WTC11 (cell line): ENCODE data around the gene LIN7C. TPM values are rescaled to one million over a fixed set of nuclear protein-coding genes. Genes with fewer than 3 reads are reported as not detected.

Experiments used
- ATAC-seq: fragments of 200-7000 bp; cut with Tn5 transposase; 2 replicates; pipeline ENCODE4 v1.10.0; 2021; ENCODE audit warnings: mild to moderate bottlenecking, moderate library complexity
- CTCF ChIA-PET: fragments of 300-600 bp; sonication (Branson Sonifier 250); formaldehyde crosslinking; loops from one replicate; lab custom pipeline; 2021; ENCODE audit warnings: antibody characterized with exemption; lab: Charles Lee
- POLR2A ChIA-PET: fragments of 350-600 bp; sonication (Branson Sonifier 250); formaldehyde crosslinking; loops from one replicate; lab custom pipeline; 2021; ENCODE audit warnings: antibody characterized with exemption; lab: Charles Lee
- DNase-seq: peaks from one replicate; pipeline ENCODE4 v3.0.0; 2021; ENCODE audit warnings: low spot score
- H3K27ac Mint-ChIP-seq: 2 replicates; pipeline ENCODE4 v1.8.0; 2021; ENCODE audit warnings: mixed read lengths
- H3K27me3 Mint-ChIP-seq: 2 replicates; pipeline ENCODE4 v1.8.0; 2021; ENCODE audit warnings: low read depth, mild to moderate bottlenecking, moderate library complexity, mixed read lengths
- H3K36me3 Mint-ChIP-seq: 2 replicates; pipeline ENCODE4 v1.8.0; 2021; ENCODE audit warnings: mixed read lengths
- H3K4me1 Mint-ChIP-seq: 2 replicates; pipeline ENCODE4 v1.8.0; 2022; ENCODE audit warnings: mixed read lengths
- H3K4me3 Mint-ChIP-seq: 2 replicates; pipeline ENCODE4 v1.8.0; 2021; ENCODE audit warnings: mild to moderate bottlenecking, moderate library complexity, mixed read lengths
- H3K9me3 Mint-ChIP-seq: 2 replicates; pipeline ENCODE4 v1.8.0; 2021; ENCODE audit warnings: mixed read lengths
- ARID4B ChIP-seq: sonication (generic); formaldehyde crosslinking; IDR thresholded peaks from 2 replicates; pipeline ENCODE4 v1.8.0; 2023; ENCODE audit warnings: missing genetic modification reagents, mild to moderate bottlenecking, borderline replicate concordance
- ATF1 ChIP-seq: sonication (generic); formaldehyde crosslinking; IDR thresholded peaks from 2 replicates; pipeline ENCODE4 v1.8.1; 2023; ENCODE audit warnings: mild to moderate bottlenecking, moderate library complexity, missing genetic modification reagents
- CREM ChIP-seq: sonication (generic); formaldehyde crosslinking; IDR thresholded peaks from 2 replicates; pipeline ENCODE4 v1.8.1; 2022; ENCODE audit warnings: mild to moderate bottlenecking, missing genetic modification reagents, moderate library complexity
- EMX1 ChIP-seq: fragments of 250-450 bp; sonication (Bioruptor Pico); IDR thresholded peaks from 2 replicates; pipeline ENCODE4 v1.8.0; 2021; ENCODE audit warnings: mild to moderate bottlenecking
- FOXP4 ChIP-seq: sonication (generic); formaldehyde crosslinking; IDR thresholded peaks from 2 replicates; pipeline ENCODE4 v1.8.0; 2022; ENCODE audit warnings: mild to moderate bottlenecking, missing genetic modification reagents
- GABPB1 ChIP-seq: sonication (generic); formaldehyde crosslinking; IDR thresholded peaks from 2 replicates; pipeline ENCODE4 v1.8.1; 2023; ENCODE audit warnings: mild to moderate bottlenecking, missing genetic modification reagents
- GRHL2 ChIP-seq: fragments of 250-450 bp; sonication (Bioruptor Pico); IDR thresholded peaks from 2 replicates; pipeline ENCODE4 v1.8.0; 2022; ENCODE audit warnings: mild to moderate bottlenecking, moderate library complexity; ENCODE audit not compliant: insufficient replicate concordance, severe bottlenecking
- JAZF1 ChIP-seq: fragments of 250-450 bp; sonication (Bioruptor Pico); IDR thresholded peaks from 2 replicates; pipeline ENCODE4 v1.9.0; 2021; ENCODE audit warnings: moderate library complexity, mild to moderate bottlenecking, inconsistent platforms
- KAT7 ChIP-seq: sonication (generic); formaldehyde crosslinking; IDR thresholded peaks from 2 replicates; pipeline ENCODE4 v1.8.1; 2023; ENCODE audit warnings: missing genetic modification reagents, mild to moderate bottlenecking, borderline replicate concordance
- MAX ChIP-seq: sonication (generic); formaldehyde crosslinking; IDR thresholded peaks from 2 replicates; pipeline ENCODE4 v1.8.0; 2022; ENCODE audit warnings: mild to moderate bottlenecking, missing genetic modification reagents
- MYBL2 ChIP-seq: sonication (generic); formaldehyde crosslinking; IDR thresholded peaks from 2 replicates; pipeline ENCODE4 v1.8.1; 2023; ENCODE audit warnings: mild to moderate bottlenecking, moderate library complexity, missing genetic modification reagents
- NFYB ChIP-seq: sonication (generic); formaldehyde crosslinking; conservative IDR thresholded peaks from 2 replicates; pipeline ENCODE4 v1.8.0; 2022; ENCODE audit warnings: low read depth, missing genetic modification reagents
- PRDM15 ChIP-seq: sonication (generic); formaldehyde crosslinking; IDR thresholded peaks from 2 replicates; pipeline ENCODE4 v1.8.0; 2022; ENCODE audit warnings: missing genetic modification reagents
- SP1 ChIP-seq: sonication (generic); formaldehyde crosslinking; conservative IDR thresholded peaks from 2 replicates; pipeline ENCODE4 v1.8.1; 2022; ENCODE audit warnings: missing genetic modification reagents
- TEAD4 ChIP-seq: sonication (generic); formaldehyde crosslinking; IDR thresholded peaks from 2 replicates; pipeline ENCODE4 v1.8.0; 2022; ENCODE audit warnings: mild to moderate bottlenecking, missing genetic modification reagents
- TP53 ChIP-seq: sonication (generic); formaldehyde crosslinking; IDR thresholded peaks from 2 replicates; pipeline ENCODE4 v1.8.1; 2023; ENCODE audit warnings: mild to moderate bottlenecking, missing genetic modification reagents
- ZNF138 ChIP-seq: sonication (generic); formaldehyde crosslinking; conservative IDR thresholded peaks from 2 replicates; pipeline ENCODE4 v1.8.1; 2022; ENCODE audit warnings: mild to moderate bottlenecking, moderate library complexity, missing genetic modification reagents
- ZNF232 ChIP-seq: sonication (generic); formaldehyde crosslinking; IDR thresholded peaks from 2 replicates; pipeline ENCODE4 v1.8.0; 2022; ENCODE audit warnings: mild to moderate bottlenecking, missing genetic modification reagents
- ZNF396 ChIP-seq: fragments of 250-450 bp; sonication (Bioruptor Pico); IDR thresholded peaks from 2 replicates; pipeline ENCODE4 v1.8.0; 2021; ENCODE audit warnings: mild to moderate bottlenecking, moderate library complexity, borderline replicate concordance
- ZNF416 ChIP-seq: fragments of 250-450 bp; sonication (Bioruptor Pico); IDR thresholded peaks from 2 replicates; pipeline ENCODE4 v1.9.0; 2021; ENCODE audit warnings: mild to moderate bottlenecking, inconsistent platforms
- total RNA-seq: library from RNA; stranded (reverse); gene quantifications from 3 replicates; pipeline ENCODE4 v1.2.3, GENCODE V29; 2021

The LIN7C gene
- total RNA-seq, 1 experiment from 2014 or later, result 39.4 TPM

GRCh38 chr11:27471589-27472397 lies 34.8 kb downstream of the LIN7C start:
- peak overlapping the region; percentile 31; the same call in 1 of the 2 replicates for H3K27ac Mint-ChIP-seq

GRCh38 chr11:27470826-27471588 lies 35.6 kb downstream of the LIN7C start:
- Mint-ChIP-seq H3K4me3 (peak overlapping the region; percentile 83), H3K36me3 (peaks cover 7% of the 10 kb centered on the region), H3K9me3 (no peaks in the 10 kb centered on the region), H3K27me3 (no peaks in the 10 kb centered on the region), H3K4me1 (peaks cover 47% of the 10 kb centered on the region), H3K27ac (peak overlapping the region; percentile 31)
- DNase-seq (no peak), ATAC-seq (no peak)
- POLR2A ChIA-PET, result no interaction called here
- CTCF ChIA-PET, result no interaction called here
- TF ChIP-seq ZNF416 (no peak), MAX (0 out of 2 replicates have a peak, but pooled peaks have one; percentile 6), TP53 (CRISPR knock-in tag) (0 out of 2 replicates have a peak, but pooled peaks have one; percentile 49), ARID4B (CRISPR knock-in tag) (no peak), PRDM15 (CRISPR knock-in tag) (no peak), ZNF232 (CRISPR knock-in tag) (0 out of 2 replicates have a peak, but pooled peaks have one; percentile 23), SP1 (no peak), ZNF396 (CRISPR knock-in tag) (no peak), CREM (CRISPR knock-in tag) (0 out of 2 replicates have a peak, but pooled peaks have one; percentile 25), EMX1 (CRISPR knock-in tag) (no peak), MYBL2 (CRISPR knock-in tag) (no peak), JAZF1 (CRISPR knock-in tag) (no peak), ZNF138 (CRISPR knock-in tag) (no peak), GRHL2 (CRISPR knock-in tag) (no peak)

More at GRCh38 chr11:27471589-27472397, 34.8 kb downstream of the LIN7C start:
- POLR2A ChIA-PET, result interaction anchor here (0.6 to 1.4 kb wide), 5 partner anchors 7 to 98 kb away, joined by 3 to 5 read pairs (median 4); no protein-coding TSS in a partner anchor
- peak; percentile 80; the same call in 1 of the 2 replicates for TF ChIP-seq KAT7 (CRISPR knock-in tag)
- TF ChIP-seq NFYB (CRISPR knock-in tag), result no peak
- 0 out of 2 replicates have a peak, but pooled peaks have one; percentile 31 for TF ChIP-seq CREM (CRISPR knock-in tag)
- 0 out of 2 replicates have a peak, but pooled peaks have one; percentile 35 for TF ChIP-seq TEAD4 (CRISPR knock-in tag)
- TF ChIP-seq FOXP4, result 0 out of 2 replicates have a peak, but pooled peaks have one; percentile 12
- TF ChIP-seq ATF1 (CRISPR knock-in tag), result peak; percentile 61; the same call in 1 of the 2 replicates
- peak; percentile 46; the same call in 1 of the 2 replicates for TF ChIP-seq MAX
- no peak for TF ChIP-seq GABPB1 (CRISPR knock-in tag)
- TF ChIP-seq, all 79 proteins: peak for 6
- ATAC-seq, result peak; percentile 7
- CTCF ChIA-PET, result interaction anchor here (0.9 to 1.5 kb wide), 11 partner anchors 10 to 288 kb away, joined by 3 to 22 read pairs (median 4); no protein-coding TSS in a partner anchor
- Mint-ChIP-seq H3K27me3 (no peaks in the 10 kb centered on the region), H3K4me3 (peak overlapping the region; percentile 83), H3K9me3 (0 out of 2 replicates have a peak, but pooled peaks cover 3% of the 10 kb centered on the region), H3K4me1 (peaks cover 42% of the 10 kb centered on the region), H3K36me3 (peaks cover 7% of the 10 kb centered on the region)
- DNase-seq, result peak; percentile 48
